Stimulated activated CD4-positive, alpha-beta T cell treated with anti-CD3 and anti-CD28 coated beads, Interleukin-15, amount 100 ng/mL, for 48 hours (primary cell): ENCODE measurements around the gene SCNN1G.
"Not testable (repeated sequence)": the region's sequence is repeated elsewhere in the genome, so short reads cannot be mapped to it uniquely, and the experiment has no call there.

Experiments used
- DNase-seq, 2 donors: peaks; one replicate each; pipeline ENCODE4 v3.0.0-alpha.2; 2020; ENCODE audit warnings: low read depth in 2 of 2

SCNN1G gene

GRCh38 chr16:23252310-23252709 is 69.8 kb downstream of the SCNN1G start:
- no peak for DNase-seq

DNA sequence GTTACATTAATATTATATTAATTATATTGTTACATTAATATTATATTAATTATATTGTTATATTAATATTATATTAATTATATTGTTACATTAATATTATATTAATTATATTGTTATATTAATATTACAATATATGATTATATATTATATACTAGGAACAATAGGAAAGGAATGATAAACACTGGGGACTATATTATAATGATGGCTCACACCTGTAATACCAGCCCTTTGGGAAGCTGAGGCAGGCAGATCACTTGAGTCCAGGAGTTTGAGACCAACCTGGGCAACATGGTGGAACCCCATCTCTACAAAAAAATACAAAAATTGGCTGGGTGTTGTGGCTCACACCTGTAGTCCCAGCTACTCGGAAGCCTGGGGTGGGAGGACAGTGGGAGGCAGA is 71.1 kb downstream of the SCNN1G start:
- not testable (repeated sequence) for DNase-seq

DNA sequence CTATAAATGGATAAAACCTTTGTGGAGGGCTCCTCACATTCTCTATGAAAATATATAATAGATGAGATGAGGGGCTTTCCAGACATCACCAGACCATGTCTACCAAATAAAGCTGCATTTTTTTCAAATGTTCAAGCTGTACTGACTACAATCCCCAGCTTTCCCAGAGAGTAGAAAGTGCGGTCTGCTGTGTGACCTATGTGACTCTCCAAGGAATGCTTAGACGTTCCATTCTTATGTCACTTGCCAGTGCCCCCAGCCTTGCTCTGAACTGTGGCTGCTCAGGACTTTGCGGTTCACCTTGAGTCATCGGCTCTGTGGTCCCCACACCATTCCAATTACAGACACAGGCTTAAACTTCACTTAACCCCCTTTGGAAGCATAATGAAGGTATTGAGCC is 71.8 kb downstream of the SCNN1G start:
- DNase-seq = no peak

- DNase-seq = no peak
Measured at GRCh38 chr16:23255000-23255399, 72.5 kb downstream of the SCNN1G start.

- DNase-seq = no peak
Measured at GRCh38 chr16:23256440-23256839, 73.9 kb downstream of the SCNN1G start.

- DNase-seq = no peak
Measured at GRCh38 chr16:23257682-23258081, 75.1 kb downstream of the SCNN1G start.

DNA sequence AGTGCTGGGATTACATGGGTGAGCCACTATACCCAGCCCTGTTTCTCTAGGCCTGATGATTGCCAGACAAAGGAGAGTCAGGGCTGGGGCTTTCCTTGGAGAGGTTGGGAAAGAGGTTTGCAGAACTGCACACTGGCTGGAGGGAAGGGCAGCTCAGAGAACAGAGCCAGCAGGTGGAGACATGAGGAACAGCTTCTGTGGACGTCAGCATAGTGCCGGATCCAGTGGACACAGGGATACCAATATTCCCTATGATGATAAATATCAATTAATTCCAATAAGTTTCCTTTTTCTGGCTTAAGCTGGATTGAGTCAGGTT is 76.3 kb downstream of the SCNN1G start:
- DNase-seq = no peak
